Endothelial cell of umbilical vein (primary cell): ENCODE data around the gene TMEM41B. TPM values are rescaled to one million over a fixed set of nuclear protein-coding genes. Genes with fewer than 3 reads are reported as not detected.
A peak's percentile ranks its signal among the peaks of the same experiment; 100 is the strongest.

Source experiments
- BruUV-seq: library from RNA; stranded (reverse); fragments of 400-500 nt; replicated peaks from 2 replicates; lab custom pipeline; 2021; lab: Mats Ljungman, UMichigan
- CTCF ChIA-PET: fragments of 300-600, 350-600 bp; sonication (Branson Sonifier 250); formaldehyde crosslinking; loops from one replicate; lab custom pipeline; 2021; ENCODE audit warnings: antibody characterized with exemption, inconsistent platforms; lab: Charles Lee
- POLR2A ChIA-PET: fragments of 300-600, 350-600 bp; sonication (Branson Sonifier 250); formaldehyde crosslinking; loops from one replicate; lab custom pipeline; 2021; ENCODE audit warnings: antibody characterized with exemption, inconsistent platforms; lab: Charles Lee
- DNase-seq: peaks from one replicate; pipeline ENCODE4 v3.0.0-alpha.2; 2011; ENCODE audit warnings: low read depth, low spot score
- FAIRE-seq: peaks from 2 replicates; lab custom pipeline; 2011; peaks lifted over from hg19 to GRCh38; lab: Jason Lieb, UNC
- H2AFZ ChIP-seq: 2 replicates; pipeline ENCODE4 v1.6.0; 2012; ENCODE audit warnings: low read depth, low read length, control low read depth, inconsistent platforms
- H3K27ac ChIP-seq: 2 replicates; pipeline ENCODE4 v1.5.1; 2011; ENCODE audit warnings: low read depth, mild to moderate bottlenecking, control low read depth, low read length, moderate library complexity; ENCODE audit not compliant: insufficient read depth
- H3K27me3 ChIP-seq, 2 experiments: 2 replicates each; pipeline versions ENCODE4 v1.6.0 to v1.6.1; 2011; ENCODE audit warnings: low read length in 2 of 2, mixed read lengths in 1 of 2; ENCODE audit not compliant: control insufficient read depth in 2 of 2, insufficient read depth in 2 of 2
- H3K36me3 ChIP-seq, 2 experiments: 2 replicates in 1 of 2; 3 replicates in 1 of 2; pipeline ENCODE4 v1.5.1; 2011; ENCODE audit warnings: low read length in 2 of 2, mild to moderate bottlenecking in 1 of 2, moderate library complexity in 1 of 2; ENCODE audit not compliant: control insufficient read depth in 2 of 2, insufficient read depth in 2 of 2; ENCODE audit errors: extremely low read depth in 1 of 2
- H3K4me1 ChIP-seq: 3 replicates; pipeline ENCODE4 v1.5.1; 2011; ENCODE audit warnings: mild to moderate bottlenecking, low read length; ENCODE audit not compliant: control insufficient read depth, insufficient read depth; ENCODE audit errors: extremely low read depth
- H3K4me2 ChIP-seq: 2 replicates; pipeline ENCODE4 v1.6.1; 2011; ENCODE audit warnings: low read length, control low read depth, mixed read lengths; ENCODE audit not compliant: insufficient read depth
- H3K4me3 ChIP-seq, 3 experiments: fragments of 200-600 bp in 1 of 3; sonication (generic), shearing (Covaris generic) in 1 of 3; replicated peaks in 1 of 3; 2 replicates each; pipeline ENCODE4 v1.5.1; 2011 to 2016; ENCODE audit warnings: control low read depth in 3 of 3, low read length in 3 of 3, mild to moderate bottlenecking in 2 of 3, inconsistent platforms in 1 of 3, low read depth in 1 of 3, moderate library complexity in 1 of 3; ENCODE audit not compliant: insufficient read depth in 1 of 3
- H3K79me2 ChIP-seq: 2 replicates; pipeline ENCODE4 v1.6.0; 2012; ENCODE audit warnings: low read length, inconsistent platforms; ENCODE audit not compliant: control insufficient read depth, insufficient read depth
- H3K9ac ChIP-seq: replicated peaks from 2 replicates; pipeline ENCODE3; 2011; ENCODE audit warnings: low read length, control low read depth; ENCODE audit not compliant: insufficient read depth; ENCODE audit errors: extremely low read depth
- H3K9me1 ChIP-seq: replicated peaks from 3 replicates; pipeline ENCODE4 v1.6.0; 2011; ENCODE audit warnings: mild to moderate bottlenecking, low read length; ENCODE audit not compliant: control insufficient read depth, insufficient read depth; ENCODE audit errors: extremely low read depth
- H3K9me3 ChIP-seq: replicated peaks from 2 replicates; pipeline ENCODE4 v1.5.1; 2012; ENCODE audit warnings: low read length, inconsistent platforms; ENCODE audit not compliant: control insufficient read depth, insufficient read depth
- H4K20me1 ChIP-seq: replicated peaks from 2 replicates; pipeline ENCODE3; 2011; ENCODE audit warnings: mild to moderate bottlenecking, low read length; ENCODE audit not compliant: control insufficient read depth, insufficient read depth; ENCODE audit errors: extremely low read depth
- EZH2 ChIP-seq: IDR thresholded peaks from 2 replicates; pipeline ENCODE4 v1.6.1; 2012; ENCODE audit warnings: borderline replicate concordance, low read depth, mild to moderate bottlenecking, moderate library complexity, low read length, inconsistent platforms; ENCODE audit not compliant: severe bottlenecking
- FOS ChIP-seq: IDR thresholded peaks from 2 replicates; pipeline ENCODE4 v1.6.1; 2011; ENCODE audit warnings: mild to moderate bottlenecking, low read length, moderate library complexity, borderline replicate concordance; ENCODE audit not compliant: insufficient read depth
- GATA2 ChIP-seq: IDR thresholded peaks from 2 replicates; pipeline ENCODE4 v1.7.0; 2011; ENCODE audit warnings: low read depth, mild to moderate bottlenecking, moderate library complexity, mixed read lengths, low read length; ENCODE audit not compliant: insufficient read length, insufficient read depth
- JUN ChIP-seq: IDR thresholded peaks from 2 replicates; pipeline ENCODE4 v1.6.1; 2011; ENCODE audit warnings: borderline replicate concordance, low read depth; ENCODE audit not compliant: insufficient read length, insufficient read depth
- MYC ChIP-seq: IDR thresholded peaks from one replicate; pipeline ENCODE4 v1.6.1; 2011; ENCODE audit warnings: mild to moderate bottlenecking, low read depth, low read length
- POLR2A ChIP-seq: IDR thresholded peaks from 2 replicates; pipeline ENCODE4 v1.6.1; 2012; ENCODE audit warnings: low read depth, mild to moderate bottlenecking, control low read depth, low read length
- POLR2AphosphoS5 ChIP-seq: IDR thresholded peaks from 2 replicates; pipeline ENCODE4 v1.6.1; 2012; ENCODE audit warnings: low read depth, mild to moderate bottlenecking, control low read depth, low read length, moderate library complexity; ENCODE audit not compliant: insufficient read depth
- dilution Hi-C: fragments of 300-500 bp; cut with MboI; formaldehyde crosslinking; loops from one replicate; pipeline ENCODE4 v1.15.0; 2019; ENCODE audit warnings: low sequenced_read_pairs; ENCODE audit not compliant: extremely low pct_ligation_motif_present
- intact Hi-C: fragments of 100-400 bp; cut with micrococcal nuclease; formaldehyde crosslinking; loops from one replicate; pipeline ENCODE4 v1.10.0; 2022
- polyA plus RNA-seq, 4 experiments: library from polyadenylated mRNA; depleted of rRNA in 3 of 4; stranded (reverse) in 3 of 4; unstranded in 1 of 4; fragments of >200 nt; gene quantifications; 2 replicates each; pipeline versions ENCODE4 v1.2.1 to v1.2.3, GENCODE V29; 2011 to 2012; ENCODE audit warnings: missing spikeins in 1 of 4
- total RNA-seq: library from RNA; stranded (reverse); gene quantifications from 2 replicates; pipeline ENCODE4 v1.2.3, GENCODE V29; 2021
- TF ChIP-seq, protein P1 (sequence below), 2 donors: IDR thresholded peaks; 1 replicate in 1 of 2; 2 replicates in 1 of 2; pipeline ENCODE4 v1.5.1; 2011; ENCODE audit warnings: low read length in 2 of 2, mild to moderate bottlenecking in 2 of 2, moderate library complexity in 2 of 2, control low read depth in 1 of 2, inconsistent platforms in 1 of 2, low read depth in 1 of 2; ENCODE audit not compliant: insufficient read depth in 1 of 2; ENCODE audit errors: extremely low read depth in 1 of 2
- TF ChIP-seq, protein P2 (sequence below): IDR thresholded peaks from 2 replicates; pipeline ENCODE4 v1.6.1; 2011; ENCODE audit not compliant: insufficient read depth, insufficient read length

The TMEM41B gene
- total and polyA plus RNA-seq, 2 donors (not counting 3 experiments of a cell fraction or from before 2014, with no cell fraction given), result 16.6 to 39.0 TPM

DNA sequence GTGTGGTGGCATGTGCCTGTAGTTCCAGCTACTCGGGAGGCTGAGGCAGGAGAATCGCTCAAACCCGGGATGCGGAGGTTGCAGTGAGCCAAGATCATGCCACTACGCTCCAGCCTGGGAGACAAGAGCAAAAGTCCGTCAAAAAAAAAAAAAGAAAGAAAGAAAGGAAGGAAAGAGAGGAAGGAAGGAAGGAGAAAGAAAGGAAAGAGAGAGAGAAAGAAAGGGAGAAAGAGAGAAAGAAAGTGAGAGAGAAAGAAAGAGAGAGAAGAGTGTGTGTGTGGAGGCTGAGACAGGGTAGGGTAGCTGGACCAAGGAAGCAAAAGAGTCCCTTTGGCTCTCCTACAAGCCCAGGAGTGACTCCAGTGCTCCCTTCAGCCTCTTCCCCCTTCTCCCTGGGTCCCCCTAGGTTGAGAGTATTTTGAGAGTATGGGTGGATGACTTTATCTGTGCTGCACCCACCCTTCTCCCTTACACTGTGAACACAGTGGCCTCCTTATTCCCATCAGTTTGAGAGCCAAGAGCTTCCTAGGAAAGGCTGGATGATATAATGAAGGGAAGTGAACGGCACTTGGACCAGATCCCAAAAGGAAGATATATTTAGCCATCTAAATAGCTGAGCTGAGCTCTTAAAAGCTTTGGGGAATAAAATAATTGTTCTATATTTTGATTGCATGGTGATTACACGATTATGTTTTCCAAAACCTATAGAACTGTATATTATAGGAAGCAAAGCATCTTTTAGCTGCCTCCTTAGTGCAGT, 39.7 kb downstream of the TMEM41B start:
- CTCF ChIA-PET, result interaction anchor here (0.6 to 1.6 kb wide), 7 partner anchors 8 to 232 kb away, joined by 3 to 4 read pairs (median 3); partner anchors contain the start of gene IPO7
- DNase-seq (peak; percentile 68), FAIRE-seq (peak; percentile 35)
- Histone ChIP-seq H3K27me3 (no peaks in the 10 kb centered on the region), H3K4me3 (no peak overlapping the region), H3K9ac (no peak overlapping the region), H3K27ac (no peak overlapping the region), H4K20me1 (no peaks in the 10 kb centered on the region), H3K79me2 (no peaks in the 10 kb centered on the region), H3K4me1 (peaks cover 5% of the 10 kb centered on the region), H3K9me1 (no peaks in the 10 kb centered on the region), H3K36me3 (no peaks in the 10 kb centered on the region), H3K9me3 (no peaks in the 10 kb centered on the region), H3K4me2 (no peak overlapping the region), H2AFZ (no peak overlapping the region)
- TF ChIP-seq GATA2 (no peak), MYC (no peak), FOS (no peak), POLR2AphosphoS5 (no peak), POLR2A (no peak), JUN (no peak), EZH2 (no peak)
- TF ChIP-seq, protein P1, sequence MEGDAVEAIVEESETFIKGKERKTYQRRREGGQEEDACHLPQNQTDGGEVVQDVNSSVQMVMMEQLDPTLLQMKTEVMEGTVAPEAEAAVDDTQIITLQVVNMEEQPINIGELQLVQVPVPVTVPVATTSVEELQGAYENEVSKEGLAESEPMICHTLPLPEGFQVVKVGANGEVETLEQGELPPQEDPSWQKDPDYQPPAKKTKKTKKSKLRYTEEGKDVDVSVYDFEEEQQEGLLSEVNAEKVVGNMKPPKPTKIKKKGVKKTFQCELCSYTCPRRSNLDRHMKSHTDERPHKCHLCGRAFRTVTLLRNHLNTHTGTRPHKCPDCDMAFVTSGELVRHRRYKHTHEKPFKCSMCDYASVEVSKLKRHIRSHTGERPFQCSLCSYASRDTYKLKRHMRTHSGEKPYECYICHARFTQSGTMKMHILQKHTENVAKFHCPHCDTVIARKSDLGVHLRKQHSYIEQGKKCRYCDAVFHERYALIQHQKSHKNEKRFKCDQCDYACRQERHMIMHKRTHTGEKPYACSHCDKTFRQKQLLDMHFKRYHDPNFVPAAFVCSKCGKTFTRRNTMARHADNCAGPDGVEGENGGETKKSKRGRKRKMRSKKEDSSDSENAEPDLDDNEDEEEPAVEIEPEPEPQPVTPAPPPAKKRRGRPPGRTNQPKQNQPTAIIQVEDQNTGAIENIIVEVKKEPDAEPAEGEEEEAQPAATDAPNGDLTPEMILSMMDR (IDR thresholded peaks at IDR 0.05; ENCODE audit: extremely low read depth in 1 of 2, insufficient read depth in 1 of 2, low read depth in 1 of 2, low read length in 2 of 2), result no peak
- TF ChIP-seq, protein P2, sequence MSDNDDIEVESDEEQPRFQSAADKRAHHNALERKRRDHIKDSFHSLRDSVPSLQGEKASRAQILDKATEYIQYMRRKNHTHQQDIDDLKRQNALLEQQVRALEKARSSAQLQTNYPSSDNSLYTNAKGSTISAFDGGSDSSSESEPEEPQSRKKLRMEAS, result no peak
- intact Hi-C loops, result no loop called here
- no TSS peak for BruUV-seq
- dilution Hi-C loops, result no loop called here
- POLR2A ChIA-PET, result interaction anchor here (0.6 kb wide), 1 partner anchor 45 kb away, joined by 6 read pairs; no protein-coding TSS in a partner anchor
